Left ventricle myocardium inferior (tissue), 1 donor: ENCODE data around the gene PPP1R10. TPM values are rescaled to one million over a fixed set of nuclear protein-coding genes. Genes with fewer than 3 reads are reported as not detected.

Source experiments
- DNase-seq: peaks from one replicate; pipeline ENCODE4 v3.0.0-alpha.2; 2020
- H3K27ac ChIP-seq: fragments of 200-600 bp; replicated peaks from 2 replicates; pipeline ENCODE4 v1.8.0; 2021
- H3K27me3 ChIP-seq: fragments of 200-600 bp; 2 replicates; pipeline ENCODE4 v1.8.0; 2021; ENCODE audit warnings: low read depth
- H3K36me3 ChIP-seq: fragments of 200-600 bp; 2 replicates; pipeline ENCODE4 v1.8.0; 2021
- H3K4me1 ChIP-seq: fragments of 200-600 bp; 2 replicates; pipeline ENCODE4 v1.8.0; 2021
- H3K4me3 ChIP-seq: fragments of 200-600 bp; 2 replicates; pipeline ENCODE4 v1.8.0; 2021; ENCODE audit warnings: mild to moderate bottlenecking, moderate library complexity
- H3K9me3 ChIP-seq: fragments of 200-600 bp; replicated peaks from 2 replicates; pipeline ENCODE4 v1.8.0; 2021
- intact Hi-C: fragments of 100-400 bp; cut with micrococcal nuclease; formaldehyde crosslinking; loops from one replicate; pipeline ENCODE4 v1.11.0; 2022
- total RNA-seq: library from RNA; stranded (reverse); fragmentation: NEBNext Ultra II Directional; extraction: Animal tissue kit (Norgen Biotek cat#: 25700); gene quantifications from one replicate; pipeline ENCODE4 v1.2.1, GENCODE V29; 2021
- TF ChIP-seq, protein P1 (sequence below): fragments of 200-600 bp; IDR thresholded peaks from 2 replicates; pipeline ENCODE4 v1.8.0; 2021; ENCODE audit warnings: antibody characterized with exemption, mild to moderate bottlenecking, borderline replicate concordance
- donor health status: DM: no; HTN: yes; CAD: no; lungs with severe emphysema.

Gene PPP1R10
- total RNA-seq, 1 donor from 2014 or later, result 31.5 TPM

DNA sequence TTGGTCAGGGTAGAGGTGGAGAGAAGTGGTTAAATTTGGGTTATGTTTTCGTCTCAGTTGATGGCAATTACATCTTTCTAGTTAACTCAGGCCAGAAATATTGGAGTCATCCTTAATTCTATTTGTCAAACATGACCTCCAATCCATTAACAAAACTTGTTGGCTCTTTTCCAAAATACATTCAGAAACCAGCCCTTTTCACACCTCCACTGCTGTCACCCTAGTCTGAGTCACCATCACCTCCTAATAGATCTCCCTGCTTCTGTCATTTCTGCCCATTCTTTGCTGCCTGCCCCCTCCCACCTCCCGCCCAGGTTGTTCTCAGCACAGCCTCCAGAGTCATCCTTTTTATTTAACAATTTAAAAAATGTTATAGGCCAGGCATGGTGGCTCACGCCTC lies 48.8 kb downstream of the PPP1R10 start:
- no peak for DNase-seq
- intact Hi-C loops, result no loop called here

DNA sequence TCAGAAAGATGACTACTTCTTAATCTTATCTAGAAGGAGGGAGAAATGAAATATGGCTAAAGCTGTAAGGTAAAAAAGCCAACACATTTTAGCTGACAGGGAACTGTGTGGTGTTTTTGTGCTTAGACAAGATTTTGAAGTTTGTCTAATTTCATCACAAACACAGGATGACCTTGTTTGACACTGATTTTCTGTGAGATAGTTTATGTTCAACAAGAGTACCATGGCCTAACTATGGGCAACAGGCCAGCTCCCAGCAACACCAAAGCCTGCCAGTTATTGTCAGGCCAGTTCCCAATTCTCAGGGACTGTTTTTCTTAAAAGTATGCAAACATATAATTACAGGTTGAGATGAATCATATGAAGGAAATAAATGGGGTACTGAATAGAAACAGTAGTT lies 51.3 kb downstream of the PPP1R10 start:
- H3K9me3 ChIP-seq, result no peaks in the 10 kb centered on the region
- peaks cover 19% of the 10 kb centered on the region for H3K36me3 ChIP-seq
- H3K27me3 ChIP-seq, result no peaks in the 10 kb centered on the region
- H3K4me3 ChIP-seq, result no peak overlapping the region
- intact Hi-C loops, result no loop called here
- peaks cover 14% of the 10 kb centered on the region for H3K4me1 ChIP-seq
- H3K27ac ChIP-seq, result no peak overlapping the region
- TF ChIP-seq, protein P1, sequence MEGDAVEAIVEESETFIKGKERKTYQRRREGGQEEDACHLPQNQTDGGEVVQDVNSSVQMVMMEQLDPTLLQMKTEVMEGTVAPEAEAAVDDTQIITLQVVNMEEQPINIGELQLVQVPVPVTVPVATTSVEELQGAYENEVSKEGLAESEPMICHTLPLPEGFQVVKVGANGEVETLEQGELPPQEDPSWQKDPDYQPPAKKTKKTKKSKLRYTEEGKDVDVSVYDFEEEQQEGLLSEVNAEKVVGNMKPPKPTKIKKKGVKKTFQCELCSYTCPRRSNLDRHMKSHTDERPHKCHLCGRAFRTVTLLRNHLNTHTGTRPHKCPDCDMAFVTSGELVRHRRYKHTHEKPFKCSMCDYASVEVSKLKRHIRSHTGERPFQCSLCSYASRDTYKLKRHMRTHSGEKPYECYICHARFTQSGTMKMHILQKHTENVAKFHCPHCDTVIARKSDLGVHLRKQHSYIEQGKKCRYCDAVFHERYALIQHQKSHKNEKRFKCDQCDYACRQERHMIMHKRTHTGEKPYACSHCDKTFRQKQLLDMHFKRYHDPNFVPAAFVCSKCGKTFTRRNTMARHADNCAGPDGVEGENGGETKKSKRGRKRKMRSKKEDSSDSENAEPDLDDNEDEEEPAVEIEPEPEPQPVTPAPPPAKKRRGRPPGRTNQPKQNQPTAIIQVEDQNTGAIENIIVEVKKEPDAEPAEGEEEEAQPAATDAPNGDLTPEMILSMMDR, result no peak
- no peak for DNase-seq

More for the DNA sequence above, 48.8 kb downstream of the PPP1R10 start:
- no peaks in the 10 kb centered on the region for H3K27me3 ChIP-seq
- peaks cover 3% of the 10 kb centered on the region for H3K36me3 ChIP-seq
- H3K9me3 ChIP-seq, result no peaks in the 10 kb centered on the region
- H3K27ac ChIP-seq, result no peak overlapping the region
- TF ChIP-seq, protein P1, result no peak
- H3K4me1 ChIP-seq, result peaks cover 33% of the 10 kb centered on the region
- no peak overlapping the region for H3K4me3 ChIP-seq

DNA sequence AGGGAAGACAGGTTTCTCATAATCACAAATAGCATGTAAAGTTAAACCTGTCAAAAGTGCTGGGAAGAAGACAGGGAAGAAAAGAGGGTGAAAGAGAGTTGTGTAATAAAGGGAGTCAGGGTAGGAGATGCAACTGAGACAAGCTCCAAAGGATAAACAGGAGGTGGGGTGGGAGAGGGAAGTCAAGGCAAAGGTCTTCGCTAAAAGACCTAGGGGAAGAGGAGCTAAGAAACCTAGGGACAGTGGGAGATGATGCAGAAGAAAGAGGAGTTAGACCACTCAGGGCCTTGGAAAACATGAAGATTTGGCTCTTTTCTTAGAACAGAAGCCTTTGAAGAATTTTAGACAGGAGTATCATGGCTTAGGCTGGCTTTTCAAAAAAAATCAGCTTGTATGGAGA lies 52.9 kb downstream of the PPP1R10 start:
- intact Hi-C loops, result no loop called here

DNA sequence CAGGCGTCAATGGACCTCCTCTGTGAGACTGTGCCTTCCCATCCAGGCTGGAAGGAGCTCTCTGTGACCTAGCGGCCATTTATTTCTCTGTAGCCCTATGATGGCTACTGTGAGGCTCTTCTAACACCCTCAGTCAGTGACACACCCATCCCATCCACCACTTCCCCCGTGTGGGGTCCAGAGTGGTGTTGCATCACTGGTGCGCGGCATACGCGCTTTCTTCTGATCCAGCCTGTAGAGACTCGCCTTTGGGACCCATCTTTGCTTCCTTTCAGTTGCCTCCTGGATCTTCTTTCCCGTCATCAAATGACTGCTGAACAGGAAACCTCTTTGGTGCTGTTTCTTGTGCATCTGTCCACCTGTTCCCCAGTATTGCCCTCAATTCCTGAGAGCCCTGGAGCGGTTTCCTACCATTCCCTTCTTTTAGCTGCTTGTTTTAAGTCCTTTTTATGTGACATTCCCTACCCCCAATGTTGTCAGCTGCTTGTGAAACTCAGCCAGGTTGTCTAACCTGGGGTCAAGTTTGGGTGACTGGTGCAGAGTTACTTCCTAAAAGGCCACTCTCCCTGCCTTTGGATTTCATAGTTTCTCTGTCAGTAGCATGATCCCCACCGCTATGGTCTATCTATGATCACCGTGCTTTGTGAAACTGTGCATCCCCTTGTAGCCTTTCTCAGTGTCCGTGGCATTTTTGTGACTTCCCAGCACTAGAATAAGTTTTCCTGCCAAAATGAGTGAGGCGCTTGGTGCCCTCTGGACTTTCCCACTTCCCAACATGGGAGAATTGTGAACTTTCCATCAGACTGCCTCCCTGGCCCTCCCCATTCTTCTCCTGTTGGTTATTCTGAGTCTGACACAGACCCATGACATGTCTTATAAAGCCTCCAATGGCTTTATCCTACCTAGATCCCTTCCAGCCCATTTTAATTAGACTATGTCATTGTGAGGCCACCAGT lies 54.3 kb downstream of the PPP1R10 start:
- DNase-seq, result no peak
- Histone ChIP-seq H3K27ac (no peak overlapping the region), H3K4me1 (peaks cover 15% of the 10 kb centered on the region), H3K4me3 (no peak overlapping the region), H3K36me3 (peaks cover 19% of the 10 kb centered on the region), H3K9me3 (no peaks in the 10 kb centered on the region), H3K27me3 (no peaks in the 10 kb centered on the region)
- intact Hi-C loops, result no loop called here
- TF ChIP-seq, protein P1, result no peak

More for the DNA sequence above, 52.9 kb downstream of the PPP1R10 start:
- H3K27me3 ChIP-seq, result no peaks in the 10 kb centered on the region
- no peak for DNase-seq
- peaks cover 19% of the 10 kb centered on the region for H3K36me3 ChIP-seq
- peaks cover 3% of the 10 kb centered on the region for H3K4me1 ChIP-seq
- TF ChIP-seq, protein P1, result no peak
- no peaks in the 10 kb centered on the region for H3K9me3 ChIP-seq
- H3K27ac ChIP-seq, result no peak overlapping the region
- H3K4me3 ChIP-seq, result no peak overlapping the region

DNA sequence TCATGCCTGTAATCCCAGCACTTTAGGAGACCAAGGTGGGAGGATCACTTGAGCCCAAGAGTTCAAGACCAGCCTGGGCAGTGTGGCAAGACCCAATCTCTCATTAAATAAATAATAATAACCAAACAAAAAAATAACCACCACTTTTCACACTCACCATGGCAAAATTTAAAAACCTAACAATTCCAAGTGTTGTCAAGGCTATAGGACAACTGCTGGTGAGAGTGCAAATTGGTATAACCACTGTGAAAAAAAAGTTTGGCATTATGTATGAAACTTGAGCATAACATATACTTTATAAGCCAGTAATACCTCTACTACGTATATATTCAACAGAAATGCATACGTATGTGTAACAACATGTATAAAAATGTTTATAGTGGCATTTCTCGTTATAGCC lies 56.1 kb downstream of the PPP1R10 start:
- Histone ChIP-seq H3K27ac (no peak overlapping the region), H3K4me3 (no peak overlapping the region), H3K36me3 (peaks cover 19% of the 10 kb centered on the region), H3K27me3 (no peaks in the 10 kb centered on the region), H3K9me3 (no peaks in the 10 kb centered on the region), H3K4me1 (peaks cover 33% of the 10 kb centered on the region)
- no peak for DNase-seq
- TF ChIP-seq, protein P1, result no peak
- intact Hi-C loops, result no loop called here
